SH-SY5Y (cell line): ENCODE results near the gene OR4C12.
"Not testable (repeated sequence)": the region's sequence is repeated elsewhere in the genome, so short reads cannot be mapped to it uniquely, and the experiment has no call there.

Source experiments
- GATA2 ChIP-seq: IDR thresholded peaks from 2 replicates; pipeline ENCODE4 v1.6.1; 2011; ENCODE audit warnings: mild to moderate bottlenecking, low read depth, low read length
- GATA3 ChIP-seq: IDR thresholded peaks from 2 replicates; pipeline ENCODE4 v1.6.1; 2011; ENCODE audit warnings: low read depth, mild to moderate bottlenecking, low read length, moderate library complexity

Gene OR4C12

DNA sequence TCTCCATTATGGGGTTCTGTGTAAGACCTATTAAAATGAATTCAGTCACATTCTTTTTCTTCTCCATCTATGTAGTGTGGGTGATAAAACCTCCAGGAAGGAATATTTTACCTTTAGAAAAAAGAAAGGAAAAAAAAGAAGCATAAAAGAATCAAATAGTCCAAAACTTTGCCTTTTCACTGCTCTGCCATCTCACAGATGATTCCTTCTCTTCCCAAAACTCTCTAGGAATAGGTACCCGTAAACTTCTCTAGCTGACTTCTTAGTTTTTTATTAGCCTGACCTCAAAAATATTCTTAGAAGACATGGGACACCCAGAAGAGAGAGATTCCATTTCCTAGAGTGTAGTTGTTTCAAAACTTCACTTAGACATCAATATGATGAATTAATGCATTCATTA is at the start of gene OR4C12:
OR4C12 (minus strand) TSS at position 101 of the 400 bp plus-strand sequence; CDS start at position 67, 34 bp downstream.
- TF ChIP-seq GATA3, GATA2: not testable (repeated sequence)

GRCh38 chr11:50030193-50030592 is 47.9 kb upstream of the OR4C12 start:
- TF ChIP-seq GATA2 (no peak), GATA3 (no peak)

GRCh38 chr11:49995565-49995964 is 13.2 kb upstream of the OR4C12 start:
- TF ChIP-seq GATA2 (no peak), GATA3 (no peak)

DNA sequence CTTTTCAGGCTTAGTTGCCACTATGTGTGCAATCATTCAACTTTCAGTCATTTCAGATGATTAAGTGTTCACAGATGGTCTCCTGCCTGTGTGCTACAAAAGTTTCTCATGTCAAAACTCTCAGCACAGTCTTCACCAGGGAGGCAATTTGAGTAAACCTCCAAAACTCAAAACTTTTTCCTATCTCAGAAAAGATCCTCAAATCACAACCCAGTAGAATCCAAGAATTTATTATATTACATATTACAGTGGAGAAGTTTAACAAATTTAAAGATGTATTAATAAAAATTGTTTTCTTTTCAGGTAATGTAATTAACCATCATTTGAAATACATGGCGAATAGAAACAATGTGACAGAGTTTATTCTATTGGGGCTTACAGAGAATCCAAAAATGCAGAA is 30.2 kb downstream of the OR4C12 start, which contains the start of gene OR4C13:
OR4C13 (plus strand) TSS at position 301 of the 400 bp plus-strand sequence; CDS start at position 333, 32 bp downstream.
- TF ChIP-seq GATA3 (no peak), GATA2 (no peak)
